GM12872 (cell line): ENCODE data around the gene TKTL1.

ENCODE experiments used
- CTCF ChIP-seq: IDR thresholded peaks from 3 replicates; pipeline ENCODE4 v1.5.1; 2011; ENCODE audit warnings: low read depth, mild to moderate bottlenecking, low read length, moderate library complexity; ENCODE audit not compliant: insufficient read depth

Gene TKTL1

DNA sequence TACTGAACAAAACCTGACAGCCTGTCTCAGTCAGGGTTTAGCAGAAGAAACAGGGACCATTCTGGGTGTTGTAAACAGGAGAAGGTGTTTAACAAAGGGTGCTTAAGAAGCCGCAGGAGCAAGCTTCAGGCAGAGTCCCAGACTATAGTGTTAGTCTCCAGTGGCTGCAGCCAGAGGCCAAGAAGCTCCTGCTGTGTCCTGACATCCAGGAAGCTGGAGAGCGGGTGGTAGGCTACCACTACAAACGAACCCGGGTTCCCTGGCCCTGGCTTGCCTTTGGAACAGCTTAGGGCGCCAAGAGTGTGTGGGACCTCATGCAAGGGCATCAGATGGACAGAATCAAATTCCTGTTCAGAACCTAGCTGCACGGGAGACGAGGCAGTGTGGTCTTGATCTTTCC lies 27.9 kb downstream of the TKTL1 start:
- no peak for TF ChIP-seq CTCF

DNA sequence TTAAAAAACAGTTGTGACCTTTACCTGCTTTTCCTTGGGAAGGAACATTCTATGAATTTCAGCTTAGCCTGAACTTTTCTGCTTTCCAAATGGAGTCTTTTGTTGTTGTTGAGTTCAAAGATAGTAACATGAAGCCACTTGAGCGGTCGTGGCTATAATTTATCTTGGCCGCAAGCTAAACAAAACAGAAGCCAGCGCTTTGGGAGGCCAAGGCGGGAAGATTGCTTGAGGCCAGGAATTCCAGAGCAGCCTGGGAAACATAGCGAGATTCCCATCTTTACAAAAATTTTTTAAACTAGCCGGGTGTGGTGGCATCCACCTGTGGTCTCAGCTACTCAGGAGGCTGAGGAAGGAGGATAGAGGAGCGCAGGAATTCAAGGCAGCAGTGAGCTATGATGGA lies 29.9 kb downstream of the TKTL1 start:
- TF ChIP-seq CTCF = no peak

GRCh38 chrX:154327038-154327820 lies 31.6 kb downstream of the TKTL1 start:
- no peak for TF ChIP-seq CTCF

DNA sequence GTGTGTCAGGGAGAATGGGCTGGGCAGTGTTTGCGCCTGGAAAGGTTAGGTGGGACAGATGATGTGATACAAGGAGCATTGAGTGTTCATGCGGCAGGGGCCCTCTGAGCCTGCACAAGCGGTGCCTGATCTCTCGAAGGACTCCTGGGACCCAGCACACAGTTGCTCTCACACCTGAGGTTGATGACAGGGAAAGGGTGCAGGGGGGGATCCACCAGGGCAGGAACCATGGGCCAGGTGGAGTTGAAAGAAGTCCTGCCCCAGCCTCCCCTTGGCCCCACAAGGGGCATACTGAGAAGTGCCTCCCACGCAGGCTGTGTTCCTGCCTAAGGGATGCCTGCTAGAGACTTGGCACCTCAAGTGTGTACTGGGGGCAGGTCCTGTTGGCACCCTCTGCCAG lies 33.1 kb downstream of the TKTL1 start:
- TF ChIP-seq CTCF = no peak

- TF ChIP-seq CTCF = no peak
Observed at GRCh38 chrX:154329294-154329693, 33.7 kb downstream of the TKTL1 start.

- TF ChIP-seq CTCF = no peak
Observed at GRCh38 chrX:154332561-154332960, 37.0 kb downstream of the TKTL1 start.

- TF ChIP-seq CTCF = no peak
Observed at GRCh38 chrX:154333116-154333515, 37.5 kb downstream of the TKTL1 start.
